Myocyte (in vitro differentiated cells): ENCODE data around the gene FBXW4. TPM values are rescaled to one million over a fixed set of nuclear protein-coding genes. Genes with fewer than 3 reads are reported as not detected.
"Not testable (repeated sequence)": the region's sequence is repeated elsewhere in the genome, so short reads cannot be mapped to it uniquely, and the experiment has no call there.

Experiments
- DNase-seq: peaks from one replicate; pipeline ENCODE4 v3.0.0-alpha.2; 2012; ENCODE audit warnings: low read depth
- total RNA-seq: library from RNA; depleted of rRNA; stranded (reverse); fragments of >200 nt; gene quantifications from 2 replicates; pipeline ENCODE4 v1.2.3, GENCODE V29; 2014

FBXW4 gene
- total RNA-seq, 1 donor from 2014 or later = 27.7 TPM

- no peak for DNase-seq
Observed at GRCh38 chr10:101658975-101659374, 36.0 kb downstream of the FBXW4 start.

GRCh38 chr10:101656890-101657289 lies 38.1 kb downstream of the FBXW4 start:
- DNase-seq = no peak

GRCh38 chr10:101655570-101655969 lies 39.4 kb downstream of the FBXW4 start:
- no peak for DNase-seq

DNA sequence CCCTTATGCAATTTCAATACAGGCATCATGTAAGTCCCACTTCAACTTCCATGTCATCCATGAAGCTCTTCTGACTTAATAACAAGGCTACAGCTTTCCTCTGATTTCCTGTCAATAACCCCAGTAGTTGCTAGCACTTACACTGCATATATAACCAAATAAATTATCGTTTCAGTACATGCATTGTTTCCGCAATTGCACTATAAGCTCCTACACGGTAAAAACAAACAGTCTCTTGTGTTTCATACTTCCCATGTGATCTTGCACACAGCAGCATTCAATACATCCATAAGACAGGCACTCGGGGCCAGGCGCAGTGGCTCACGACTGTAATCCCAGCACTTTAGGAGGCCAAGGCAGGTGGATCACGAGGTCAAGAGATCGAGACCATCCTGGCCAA lies 41.4 kb downstream of the FBXW4 start:
- DNase-seq = no peak

GRCh38 chr10:101651336-101651735 lies 43.6 kb downstream of the FBXW4 start:
- no peak for DNase-seq

DNA sequence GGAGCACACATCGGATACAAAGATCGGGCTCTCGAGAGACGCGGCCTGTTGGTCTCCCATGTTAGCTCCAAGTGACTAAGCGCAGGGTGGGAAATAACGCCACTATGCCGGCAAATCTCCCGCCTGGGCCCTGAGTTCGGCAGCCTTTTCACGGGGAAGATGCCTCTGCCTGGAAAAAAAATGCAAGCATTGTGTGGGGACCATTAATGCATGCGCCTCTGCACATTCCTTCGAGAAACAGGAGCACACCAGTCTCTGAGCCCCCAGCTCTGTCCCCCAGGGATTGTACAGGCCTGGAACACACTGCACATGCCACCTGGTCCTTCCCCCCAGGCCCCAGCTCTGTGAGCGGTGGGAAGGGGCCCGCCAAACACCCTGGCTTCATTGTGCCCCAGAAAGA lies 44.1 kb downstream of the FBXW4 start:
- DNase-seq = no peak

DNA sequence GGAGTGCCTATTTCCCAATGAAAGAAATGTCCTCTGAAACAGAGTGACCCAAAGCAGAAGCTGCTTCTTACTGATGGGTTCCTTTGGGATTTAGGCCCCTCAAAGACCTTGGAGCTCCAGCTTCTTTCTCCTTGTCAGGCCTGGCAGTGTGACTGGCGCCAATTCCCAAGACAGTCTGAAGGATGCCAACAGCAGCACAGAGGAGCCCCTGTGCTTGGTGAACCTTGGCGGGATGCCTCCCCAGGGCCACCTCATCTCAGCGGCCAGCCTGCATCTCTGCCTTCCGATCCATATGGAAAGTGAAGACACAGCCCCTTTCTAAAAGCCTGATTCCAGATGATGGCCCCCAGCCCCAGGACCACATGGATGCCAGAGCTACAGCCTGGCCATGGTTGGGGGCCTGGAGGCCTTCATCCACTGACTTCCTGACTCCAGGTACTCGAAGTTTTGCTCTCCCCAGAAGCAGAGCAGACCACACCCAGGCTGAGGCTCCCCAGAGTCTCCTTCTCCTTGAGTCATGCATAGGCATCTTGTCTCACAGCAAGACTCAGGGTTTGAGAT lies 45.4 kb downstream of the FBXW4 start:
- DNase-seq = no peak

GRCh38 chr10:101647255-101647654 lies 47.7 kb downstream of the FBXW4 start:
- DNase-seq = peak; percentile 48

DNA sequence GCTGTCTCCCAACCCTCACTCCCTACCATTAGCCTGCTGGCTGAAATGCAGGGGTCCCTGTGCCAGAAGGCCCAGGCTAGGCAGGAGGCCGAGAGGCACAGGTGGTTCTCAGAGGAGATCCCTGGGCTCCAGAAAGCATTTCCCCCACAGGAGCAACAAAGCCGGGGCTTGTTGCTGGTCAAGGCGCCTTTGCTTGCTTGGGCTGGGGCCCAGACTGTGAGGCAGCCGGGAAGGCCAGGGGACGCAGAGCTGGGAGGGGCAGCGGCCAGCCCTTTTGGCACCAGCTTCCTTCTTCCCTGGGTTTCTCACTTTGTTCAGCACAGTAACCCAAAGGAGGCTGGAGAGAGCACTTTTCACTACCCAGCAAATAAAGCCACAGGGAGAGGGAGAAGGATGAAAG lies 48.6 kb downstream of the FBXW4 start:
- no peak for DNase-seq

- DNase-seq = no peak
Observed at GRCh38 chr10:101645659-101646058, 49.3 kb downstream of the FBXW4 start.

- no peak for DNase-seq
Observed at GRCh38 chr10:101644002-101644401, 51.0 kb downstream of the FBXW4 start.

DNA sequence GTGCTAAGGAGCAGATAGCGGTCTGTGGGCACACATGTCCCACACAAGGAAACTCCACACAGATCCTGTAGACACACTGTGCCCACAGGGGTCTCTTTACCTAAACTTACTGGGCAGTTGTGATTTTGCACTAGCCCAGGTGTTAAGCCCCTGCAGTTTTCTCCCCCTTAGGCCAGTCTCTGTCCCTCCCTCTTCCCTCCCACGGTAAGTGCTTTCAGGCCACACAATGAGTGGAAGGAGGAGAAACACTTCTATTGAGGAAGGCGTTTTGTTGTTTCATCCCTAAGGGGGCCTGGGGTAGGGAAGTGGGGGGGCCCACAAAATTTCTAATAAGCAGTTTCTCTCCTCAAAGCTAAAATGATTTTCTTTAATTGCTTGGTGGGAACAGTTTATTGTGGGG lies 51.4 kb downstream of the FBXW4 start:
- no peak for DNase-seq

GRCh38 chr10:101639141-101639900 lies 55.6 kb downstream of the FBXW4 start:
- no peak for DNase-seq

GRCh38 chr10:101633510-101633909 lies 61.5 kb downstream of the FBXW4 start:
- not testable (repeated sequence) for DNase-seq

GRCh38 chr10:101631821-101632475 lies 63.0 kb downstream of the FBXW4 start:
- no peak for DNase-seq

DNA sequence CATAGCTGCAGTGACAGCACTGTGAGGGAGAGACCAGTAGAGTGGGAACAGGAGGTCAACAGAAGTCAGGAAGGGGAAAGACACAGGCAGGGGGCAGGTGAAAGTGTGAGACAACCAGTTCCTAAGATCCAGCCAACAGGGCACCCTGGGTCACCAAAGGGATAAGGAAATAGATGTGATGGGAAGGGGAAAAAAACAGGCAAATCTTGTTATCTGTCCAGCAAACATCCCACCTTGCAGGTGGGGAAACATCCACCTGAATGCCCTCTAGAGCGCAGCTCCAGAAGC lies 64.4 kb downstream of the FBXW4 start:
- no peak for DNase-seq

GRCh38 chr10:101629837-101630632 lies 64.9 kb downstream of the FBXW4 start:
- DNase-seq = peak; percentile 68

GRCh38 chr10:101625821-101626412 lies 69.1 kb downstream of the FBXW4 start:
- DNase-seq = peak; percentile 64

DNA sequence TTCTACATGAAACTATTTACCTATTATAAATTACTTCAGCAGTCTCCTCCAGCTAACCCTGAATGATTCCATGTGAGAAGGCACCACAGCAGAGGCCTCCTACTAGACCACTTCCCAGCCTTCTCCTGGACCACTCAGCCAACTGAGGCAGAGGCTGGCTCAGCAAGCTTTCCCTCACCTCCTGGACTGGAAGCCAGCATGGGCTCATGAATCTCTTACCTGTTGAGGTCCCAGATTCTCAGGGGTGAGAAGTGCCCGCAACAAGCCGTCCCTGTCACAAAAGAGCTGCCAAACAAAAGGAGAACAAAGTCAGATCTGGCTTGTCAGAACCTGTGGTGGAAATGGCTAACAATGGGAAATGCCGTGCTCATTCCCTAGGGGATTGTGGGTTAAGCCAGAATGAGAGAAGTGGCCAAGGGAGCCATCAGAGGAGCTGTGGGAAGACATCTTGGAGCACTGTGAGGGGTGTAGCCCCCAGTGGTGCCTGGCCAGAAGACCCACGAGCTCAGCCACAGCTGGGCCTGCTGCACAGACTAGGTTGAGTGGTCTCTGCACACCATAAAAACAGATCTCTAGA lies 70.4 kb downstream of the FBXW4 start:
- DNase-seq = peak; percentile 40

DNA sequence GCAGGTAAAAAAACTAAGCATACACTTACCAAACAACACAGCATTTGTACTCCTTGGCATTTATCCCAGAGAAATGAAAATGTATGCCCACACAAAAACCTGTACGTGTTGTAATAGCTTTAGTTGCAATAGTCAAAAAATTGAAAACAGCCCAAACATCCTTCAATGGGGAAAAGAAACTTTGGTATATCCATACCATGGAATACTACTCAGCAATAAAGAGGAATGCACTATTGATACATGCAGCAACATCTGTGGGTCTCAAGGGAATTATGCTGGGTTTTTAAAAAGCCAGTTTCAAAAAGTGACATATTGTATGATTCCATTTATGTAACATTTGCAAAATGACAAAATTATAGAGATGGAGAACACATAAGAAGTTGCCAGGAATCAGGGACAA lies 71.4 kb downstream of the FBXW4 start:
- DNase-seq = no peak

- no peak for DNase-seq
Observed at GRCh38 chr10:101619983-101620382, 75.0 kb downstream of the FBXW4 start.
